GM06990 (cell line): ENCODE measurements around the gene PHACTR3.

Experiments used
- DNase-seq: peaks from one replicate; pipeline ENCODE4 v3.0.0-alpha.2; 2011; ENCODE audit not compliant: insufficient read length; ENCODE audit errors: extremely low read depth
- H3K27me3 ChIP-seq: replicated peaks from 2 replicates; pipeline ENCODE4 v1.6.0; 2011; ENCODE audit warnings: low read length; ENCODE audit not compliant: control insufficient read depth, insufficient read depth
- H3K36me3 ChIP-seq: 2 replicates; pipeline ENCODE4 v1.5.1; 2011; ENCODE audit warnings: low read length; ENCODE audit not compliant: control insufficient read depth, insufficient read depth
- H3K4me3 ChIP-seq: replicated peaks from 2 replicates; pipeline ENCODE4 v1.5.1; 2011; ENCODE audit warnings: low read depth, mild to moderate bottlenecking, control low read depth, low read length
- TF ChIP-seq, protein P1 (sequence below): IDR thresholded peaks from 2 replicates; pipeline ENCODE4 v1.5.1; 2011; ENCODE audit warnings: low read length, control low read depth, mild to moderate bottlenecking, inconsistent platforms; ENCODE audit not compliant: insufficient read depth, poor library complexity, severe bottlenecking

The PHACTR3 gene

DNA sequence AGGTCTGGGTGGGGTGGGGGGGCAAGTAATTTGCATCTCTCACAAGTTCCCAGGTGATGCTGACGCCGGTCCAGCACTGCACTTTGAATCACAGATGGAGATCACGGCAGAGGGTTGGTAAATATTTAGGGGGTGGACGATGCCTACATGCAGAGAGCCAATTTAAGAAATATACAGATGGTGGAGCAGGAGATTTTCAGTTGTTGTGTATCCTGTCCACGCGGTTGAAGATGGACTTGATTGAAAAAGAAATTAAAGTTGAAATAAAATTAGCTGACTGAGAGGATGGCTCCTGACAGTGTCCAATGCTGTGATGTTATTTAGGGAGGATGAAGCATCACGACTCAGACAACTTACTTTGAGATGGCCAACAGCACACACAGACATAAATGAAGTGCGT, 74.6 kb downstream of the PHACTR3 start:
- Histone ChIP-seq H3K27me3 (no peaks in the 10 kb centered on the region; the same call in 1 of the 2 replicates), H3K36me3 (no peaks in the 10 kb centered on the region), H3K4me3 (no peak overlapping the region)
- TF ChIP-seq, protein P1, sequence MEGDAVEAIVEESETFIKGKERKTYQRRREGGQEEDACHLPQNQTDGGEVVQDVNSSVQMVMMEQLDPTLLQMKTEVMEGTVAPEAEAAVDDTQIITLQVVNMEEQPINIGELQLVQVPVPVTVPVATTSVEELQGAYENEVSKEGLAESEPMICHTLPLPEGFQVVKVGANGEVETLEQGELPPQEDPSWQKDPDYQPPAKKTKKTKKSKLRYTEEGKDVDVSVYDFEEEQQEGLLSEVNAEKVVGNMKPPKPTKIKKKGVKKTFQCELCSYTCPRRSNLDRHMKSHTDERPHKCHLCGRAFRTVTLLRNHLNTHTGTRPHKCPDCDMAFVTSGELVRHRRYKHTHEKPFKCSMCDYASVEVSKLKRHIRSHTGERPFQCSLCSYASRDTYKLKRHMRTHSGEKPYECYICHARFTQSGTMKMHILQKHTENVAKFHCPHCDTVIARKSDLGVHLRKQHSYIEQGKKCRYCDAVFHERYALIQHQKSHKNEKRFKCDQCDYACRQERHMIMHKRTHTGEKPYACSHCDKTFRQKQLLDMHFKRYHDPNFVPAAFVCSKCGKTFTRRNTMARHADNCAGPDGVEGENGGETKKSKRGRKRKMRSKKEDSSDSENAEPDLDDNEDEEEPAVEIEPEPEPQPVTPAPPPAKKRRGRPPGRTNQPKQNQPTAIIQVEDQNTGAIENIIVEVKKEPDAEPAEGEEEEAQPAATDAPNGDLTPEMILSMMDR = no peak
- no peak for DNase-seq

DNA sequence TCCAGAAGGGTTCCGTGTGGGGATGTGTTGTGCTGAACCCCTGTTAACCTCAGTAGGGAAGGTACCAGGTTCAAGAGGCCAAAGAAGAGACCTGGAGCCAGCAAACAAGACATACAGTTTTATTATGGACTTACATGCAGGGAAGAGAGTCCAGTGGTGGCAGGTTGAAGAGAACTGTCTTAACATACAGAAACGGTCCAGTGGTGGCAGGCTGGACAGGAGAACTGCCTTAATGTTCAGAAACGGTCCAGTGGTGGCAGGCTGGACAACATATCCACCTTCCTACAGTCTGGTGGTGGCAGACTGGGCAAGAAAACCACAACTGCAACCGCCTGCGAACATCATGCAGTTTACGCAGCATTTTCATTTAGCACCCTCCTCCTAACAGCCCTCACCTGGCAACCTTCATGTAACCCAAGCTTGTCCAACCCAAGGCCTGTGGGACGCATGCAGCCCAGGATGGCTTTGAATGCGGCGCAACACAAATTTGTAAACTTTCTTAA, 75.9 kb downstream of the PHACTR3 start:
- no peaks in the 10 kb centered on the region; the same call in 1 of the 2 replicates for H3K27me3 ChIP-seq
- TF ChIP-seq, protein P1 = no peak
- DNase-seq = no peak
- H3K36me3 ChIP-seq = no peaks in the 10 kb centered on the region
- no peak overlapping the region for H3K4me3 ChIP-seq

DNA sequence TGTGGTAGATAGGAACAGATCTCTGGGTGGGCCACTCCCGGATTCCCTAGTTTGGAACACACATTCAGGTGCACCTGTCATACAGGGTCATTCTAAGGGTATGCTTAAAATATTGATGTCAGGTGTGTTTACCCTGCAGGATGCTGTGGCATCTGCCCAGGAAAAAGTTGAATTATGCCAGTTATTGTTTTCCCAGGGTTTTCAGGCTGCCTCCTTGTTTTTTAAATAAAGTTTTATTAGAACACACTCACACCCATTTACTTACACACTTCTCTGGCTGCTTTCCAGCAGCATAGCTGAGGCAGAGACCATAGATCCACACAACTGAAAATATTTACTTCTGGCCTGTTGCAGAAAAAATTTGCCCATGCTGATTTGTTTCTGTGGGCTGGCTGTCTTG, 76.5 kb downstream of the PHACTR3 start:
- no peak for DNase-seq
- Histone ChIP-seq H3K4me3 (no peak overlapping the region), H3K36me3 (no peaks in the 10 kb centered on the region), H3K27me3 (no peaks in the 10 kb centered on the region; the same call in 1 of the 2 replicates)
- TF ChIP-seq, protein P1 = no peak

DNA sequence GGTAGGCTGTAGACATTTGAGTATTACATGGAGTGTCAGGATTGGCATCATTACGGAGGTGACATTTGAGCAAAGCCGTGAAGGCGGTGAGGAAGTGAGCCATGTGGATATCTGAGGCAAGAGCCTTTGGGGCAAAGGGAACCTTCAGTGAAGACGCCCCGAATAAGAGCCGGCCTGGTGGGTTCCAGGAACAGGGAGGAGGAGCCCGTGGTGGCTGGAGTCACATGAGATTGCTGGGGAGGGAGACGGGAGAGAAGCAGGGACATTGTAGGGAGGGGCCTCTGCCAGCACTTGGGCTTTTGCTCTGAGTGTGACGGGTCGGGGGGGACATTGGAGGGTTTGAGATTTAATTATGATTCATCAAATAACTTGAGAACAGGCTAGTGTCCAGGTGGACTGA, 78.3 kb downstream of the PHACTR3 start:
- Histone ChIP-seq H3K4me3 (no peak overlapping the region), H3K27me3 (no peaks in the 10 kb centered on the region; the same call in 1 of the 2 replicates), H3K36me3 (no peaks in the 10 kb centered on the region)
- TF ChIP-seq, protein P1 = no peak
- DNase-seq = no peak

DNA sequence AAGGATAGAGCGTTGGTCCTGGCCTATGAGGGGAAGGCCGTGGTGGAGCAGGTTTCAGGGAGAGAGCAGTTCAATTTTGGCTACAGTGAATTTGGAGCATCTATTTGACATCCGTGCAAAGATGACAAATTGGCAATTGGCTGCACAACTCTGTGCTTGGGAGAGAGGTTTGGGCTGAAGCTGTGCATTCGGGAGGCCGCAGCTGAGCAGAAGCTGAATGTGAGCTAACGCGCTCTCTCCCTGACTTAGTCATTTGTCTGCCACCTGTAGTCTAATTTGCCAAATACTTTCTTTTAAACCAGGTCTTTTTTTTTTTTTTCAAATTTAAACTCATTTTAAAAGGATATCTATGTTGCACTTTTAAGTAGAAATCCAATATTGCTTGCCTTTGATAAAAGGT, 78.8 kb downstream of the PHACTR3 start:
- Histone ChIP-seq H3K4me3 (no peak overlapping the region), H3K36me3 (no peaks in the 10 kb centered on the region), H3K27me3 (no peaks in the 10 kb centered on the region; the same call in 1 of the 2 replicates)
- TF ChIP-seq, protein P1 = no peak
- DNase-seq = no peak

DNA sequence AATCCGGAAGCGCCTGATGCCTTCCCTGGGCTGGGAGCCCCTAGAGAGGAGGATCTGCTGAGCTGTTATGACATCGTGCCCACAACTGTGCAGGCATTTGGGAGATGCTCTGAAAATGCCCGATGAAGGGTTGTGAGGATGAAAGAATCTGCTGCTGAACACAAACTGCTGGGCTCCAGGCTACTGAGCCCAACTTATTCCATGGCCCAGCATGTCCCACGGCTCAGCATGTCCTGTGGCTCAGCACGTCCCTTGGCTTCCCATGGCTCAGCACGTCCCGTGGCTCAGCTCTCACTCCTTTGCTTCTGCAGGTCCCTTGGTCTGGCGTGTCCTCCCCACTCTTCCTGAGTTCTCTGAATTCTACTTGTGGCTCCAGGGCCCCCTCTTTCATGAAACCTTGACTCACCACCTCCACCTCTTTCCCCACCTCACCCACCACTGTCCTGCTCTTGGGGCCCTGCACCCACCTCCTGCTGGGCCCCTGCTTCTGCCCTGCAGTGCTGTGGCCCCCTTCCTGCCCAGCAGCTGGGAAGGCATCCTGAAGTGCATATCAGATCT, 80.4 kb downstream of the PHACTR3 start:
- TF ChIP-seq, protein P1 = no peak
- DNase-seq = no peak
- no peak overlapping the region for H3K4me3 ChIP-seq
- no peaks in the 10 kb centered on the region for H3K36me3 ChIP-seq
- H3K27me3 ChIP-seq = no peaks in the 10 kb centered on the region; the same call in 1 of the 2 replicates
